Gastroesophageal sphincter (tissue), 4 donors: ENCODE data around the gene RYR3. TPM values are rescaled to one million over a fixed set of nuclear protein-coding genes. Genes with fewer than 3 reads are reported as not detected.

Experiments used
- ATAC-seq: fragments of 150-250 bp; one replicate; pipeline ENCODE4 v1.9.1; 2016; ENCODE audit warnings: mild to moderate bottlenecking, moderate library complexity
- H3K27ac ChIP-seq, 4 donors: fragments of 200-600 bp; sonication (generic) in 3 of 4; 1 replicate in 3 of 4; 2 replicates in 1 of 4; pipeline ENCODE4 v1.5.1; 2016 to 2019
- H3K27me3 ChIP-seq: fragments of 200-600 bp; sonication (generic); one replicate; pipeline ENCODE4 v1.5.1; 2019
- H3K36me3 ChIP-seq, 2 donors: fragments of 200-600 bp; sonication (generic); one replicate each; pipeline ENCODE4 v1.5.1; 2019; ENCODE audit warnings: control low read depth in 1 of 2
- H3K4me1 ChIP-seq, 3 donors: fragments of 200-600 bp; sonication (generic); 1 replicate in 2 of 3; 2 replicates in 1 of 3; pipeline ENCODE4 v1.5.1; 2016 to 2019; ENCODE audit warnings: control low read depth in 2 of 3
- H3K4me3 ChIP-seq, 2 donors: fragments of 200-600 bp; sonication (generic); one replicate each; pipeline ENCODE4 v1.5.1; 2019; ENCODE audit warnings: mild to moderate bottlenecking in 1 of 2, moderate library complexity in 1 of 2
- H3K9me3 ChIP-seq, 3 donors: fragments of 200-600 bp; sonication (generic); one replicate each; pipeline ENCODE4 v1.5.1; 2017 to 2019; ENCODE audit warnings: control low read depth in 2 of 3
- CTCF ChIP-seq, 4 experiments: fragments of 200-600 bp in 2 of 4; fragments of 450-650 bp in 2 of 4; sonication (generic) in 1 of 4; IDR thresholded peaks; one replicate each; pipeline ENCODE4 v1.5.1; 2017 to 2019; ENCODE audit warnings: antibody characterized with exemption in 4 of 4, mild to moderate bottlenecking in 2 of 4, moderate library complexity in 2 of 4
- EP300 ChIP-seq: sonication (generic); formaldehyde crosslinking; IDR thresholded peaks from one replicate; pipeline ENCODE4 v1.6.1; 2017; ENCODE audit warnings: antibody characterized with exemption, mild to moderate bottlenecking
- POLR2A ChIP-seq, 2 donors: fragments of 450-650 bp; IDR thresholded peaks; one replicate each; pipeline ENCODE4 v1.6.1; 2017; ENCODE audit warnings: antibody characterized with exemption in 2 of 2, mild to moderate bottlenecking in 2 of 2, moderate library complexity in 1 of 2
- POLR2AphosphoS5 ChIP-seq: sonication (generic); formaldehyde crosslinking; IDR thresholded peaks from one replicate; pipeline ENCODE4 v1.6.1; 2017; ENCODE audit warnings: antibody characterized with exemption
- WGBS, 2 donors: methylation state at CpG; one replicate each; pipeline ENCODE4 v1.1.5; 2018; ENCODE audit warnings: low coverage in 1 of 2; 5-methylcytosine and 5-hydroxymethylcytosine counted together
- total RNA-seq, 4 donors: library from RNA; depleted of rRNA; stranded (reverse); fragments of >200 nt; gene quantifications; one replicate each; pipeline ENCODE4 v1.1.0, GENCODE V29; 2016

RYR3 gene
- total RNA-seq, 4 donors from 2014 or later = 3.5 to 10.2 (median 6.2) TPM

- 80 to 90% methylated on average over 1 to 8 of the region's 10 CpGs for WGBS, 2 donors
- Histone ChIP-seq H3K4me1 (no peaks in the 10 kb centered on the region), H3K36me3 (no peaks in the 10 kb centered on the region), H3K4me3 (no peak overlapping the region), H3K9me3 (no peaks in the 10 kb centered on the region), H3K27ac (no peak overlapping the region), H3K27me3 (no peaks in the 10 kb centered on the region)
- TF ChIP-seq EP300 (no peak), CTCF (IDR thresholded peaks at IDR 0.05) (no peak), POLR2AphosphoS5 (no peak), POLR2A (IDR thresholded peaks at IDR 0.05) (no peak)
- no peak for ATAC-seq
These were observed 302.0 kb downstream of the RYR3 start for GRCh38 chr15:33612721-33613304.

- WGBS, 2 donors = 58 to 73% methylated on average over 3 of the region's 3 CpGs
- no peak overlapping the region for H3K27ac ChIP-seq
- no peaks in the 10 kb centered on the region for H3K4me1 ChIP-seq
- H3K4me3 ChIP-seq = no peak overlapping the region
- no peaks in the 10 kb centered on the region for H3K9me3 ChIP-seq
- TF ChIP-seq POLR2AphosphoS5 = no peak
- no peak for TF ChIP-seq EP300
- TF ChIP-seq CTCF (IDR thresholded peaks at IDR 0.05) = no peak
- TF ChIP-seq POLR2A (IDR thresholded peaks at IDR 0.05) = no peak
- no peak for ATAC-seq
- H3K36me3 ChIP-seq = no peaks in the 10 kb centered on the region
- no peaks in the 10 kb centered on the region for H3K27me3 ChIP-seq
These were observed 305.7 kb downstream of the RYR3 start for GRCh38 chr15:33616475-33616874.

- no peaks in the 10 kb centered on the region for H3K4me1 ChIP-seq
- H3K36me3 ChIP-seq = no peaks in the 10 kb centered on the region
- H3K27ac ChIP-seq = no peak overlapping the region
- H3K27me3 ChIP-seq = no peaks in the 10 kb centered on the region
- 69 to 82% methylated on average over 5 of the region's 5 CpGs for WGBS, 2 donors
- no peak overlapping the region for H3K4me3 ChIP-seq
- no peaks in the 10 kb centered on the region for H3K9me3 ChIP-seq
- ATAC-seq = no peak
- TF ChIP-seq POLR2A (IDR thresholded peaks at IDR 0.05) = no peak
These were observed 307.6 kb downstream of the RYR3 start for GRCh38 chr15:33618350-33618749.

GRCh38 chr15:33621141-33621540 lies 310.4 kb downstream of the RYR3 start:
- no peaks in the 10 kb centered on the region for H3K4me1 ChIP-seq
- peaks cover 0 to 5% of the 10 kb centered on the region in 2 donors for H3K36me3 ChIP-seq
- H3K4me3 ChIP-seq = no peak overlapping the region
- no peaks in the 10 kb centered on the region for H3K9me3 ChIP-seq
- TF ChIP-seq POLR2AphosphoS5 (no peak), POLR2A (IDR thresholded peaks at IDR 0.05) (no peak), EP300 (no peak), CTCF (IDR thresholded peaks at IDR 0.05) (no peak)
- no peak overlapping the region for H3K27ac ChIP-seq
- ATAC-seq = no peak
- H3K27me3 ChIP-seq = no peaks in the 10 kb centered on the region

GRCh38 chr15:33623010-33623409 lies 312.2 kb downstream of the RYR3 start:
- H3K27ac ChIP-seq = no peak overlapping the region
- WGBS, 2 donors = 79 to 94% methylated on average over 6 of the region's 7 CpGs
- no peak overlapping the region for H3K4me3 ChIP-seq
- H3K27me3 ChIP-seq = no peaks in the 10 kb centered on the region
- no peak for TF ChIP-seq POLR2AphosphoS5
- no peak for TF ChIP-seq EP300
- TF ChIP-seq CTCF (IDR thresholded peaks at IDR 0.05) = no peak
- no peak for TF ChIP-seq POLR2A (IDR thresholded peaks at IDR 0.05)
- no peak for ATAC-seq
- H3K36me3 ChIP-seq = peaks cover 0 to 5% of the 10 kb centered on the region in 2 donors
- no peaks in the 10 kb centered on the region for H3K9me3 ChIP-seq
- no peaks in the 10 kb centered on the region for H3K4me1 ChIP-seq
